ENCODE results near the gene SEMA3D.

Gene SEMA3D

DNA sequence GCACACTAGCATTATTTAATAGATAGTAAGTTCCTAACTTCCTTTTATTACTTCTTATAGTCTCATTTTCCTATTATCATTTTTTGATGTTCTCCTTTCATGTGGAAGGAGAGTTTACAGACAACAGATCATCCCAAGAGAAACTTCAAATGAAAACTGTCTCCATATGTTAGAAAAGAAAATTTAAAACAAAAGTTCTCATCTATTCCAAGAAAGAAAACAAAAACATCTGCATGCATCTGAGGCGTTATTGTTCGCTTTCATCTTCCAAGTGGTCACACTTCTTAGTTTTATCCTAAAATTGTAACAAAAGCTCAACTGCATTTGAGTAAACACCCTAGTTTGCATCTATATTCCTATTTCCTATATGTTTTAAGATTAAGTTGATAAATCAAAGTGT, 126.2 kb downstream of the SEMA3D start:
- Histone ChIP-seq H3K4me1 (ENCODE audit: control insufficient read depth in 1 of 2, insufficient read depth in 2 of 2, low read length in 2 of 2) (peaks cover 0 to under 1% of the 10 kb centered on the region in 2 donors), H3K27ac (ENCODE audit: low read length) (no peak overlapping the region), H3K27me3 (ENCODE audit: low read depth, low read length) (no peaks in the 10 kb centered on the region), H3K36me3 (ENCODE audit: control insufficient read depth in 1 of 2, insufficient read depth in 2 of 2, low read length in 2 of 2) (no peaks in the 10 kb centered on the region), H3K9me3 (ENCODE audit: control insufficient read depth in 1 of 2, low read length in 2 of 2) (no peaks in the 10 kb centered on the region), H3K4me3 (ENCODE audit: low read depth in 1 of 2, low read length in 2 of 2) (no peak overlapping the region)

DNA sequence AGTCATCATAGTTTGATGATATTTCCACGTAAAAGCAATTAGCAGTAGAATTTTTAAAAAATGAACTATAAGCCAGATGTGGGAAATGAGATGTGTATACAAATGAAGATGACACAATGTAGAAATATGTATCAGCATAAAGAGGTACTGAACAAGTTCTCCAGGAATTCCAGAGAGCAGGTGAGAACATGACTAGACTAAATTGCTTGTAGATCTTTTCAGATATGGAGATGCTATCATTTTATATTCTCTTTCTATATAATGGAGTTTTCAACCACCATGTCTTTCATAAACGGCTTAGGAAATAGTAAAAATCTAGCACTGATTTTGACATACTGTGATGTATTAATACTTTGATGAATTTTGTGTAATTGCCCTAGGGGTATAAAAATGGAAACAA, 130.9 kb downstream of the SEMA3D start:
- Histone ChIP-seq H3K27ac (ENCODE audit: low read length) (no peak overlapping the region), H3K4me1 (ENCODE audit: control insufficient read depth in 1 of 2, insufficient read depth in 2 of 2, low read length in 2 of 2) (no peaks in the 10 kb centered on the region), H3K27me3 (ENCODE audit: low read depth, low read length) (no peaks in the 10 kb centered on the region), H3K4me3 (ENCODE audit: low read depth in 1 of 2, low read length in 2 of 2) (no peak overlapping the region), H3K36me3 (ENCODE audit: control insufficient read depth in 1 of 2, insufficient read depth in 2 of 2, low read length in 2 of 2) (no peaks in the 10 kb centered on the region), H3K9me3 (ENCODE audit: control insufficient read depth in 1 of 2, low read length in 2 of 2) (no peaks in the 10 kb centered on the region)

DNA sequence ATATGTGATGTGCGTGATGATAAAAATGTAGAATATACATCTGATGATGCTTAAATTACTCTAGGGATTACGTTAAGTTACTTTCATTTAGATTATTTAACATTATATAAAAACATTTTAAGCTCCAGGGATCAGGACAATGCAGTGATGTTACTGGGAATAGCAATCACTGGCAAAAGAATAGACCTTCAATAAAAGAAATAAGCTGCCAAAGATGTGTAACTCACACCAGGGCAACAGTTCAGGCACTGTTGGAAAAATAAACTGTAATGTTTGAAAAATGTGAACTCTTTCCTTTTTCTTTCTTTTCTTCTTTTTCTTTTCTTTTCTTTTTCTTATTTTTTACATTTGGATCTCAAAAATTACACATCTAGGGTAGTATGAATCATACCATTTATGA, 131.7 kb downstream of the SEMA3D start:
- H3K36me3 ChIP-seq (ENCODE audit: control insufficient read depth in 1 of 2, insufficient read depth in 2 of 2, low read length in 2 of 2): no peaks in the 10 kb centered on the region
- H3K9me3 ChIP-seq (ENCODE audit: control insufficient read depth in 1 of 2, low read length in 2 of 2): no peaks in the 10 kb centered on the region
- no peaks in the 10 kb centered on the region for H3K4me1 ChIP-seq (ENCODE audit: control insufficient read depth in 1 of 2, insufficient read depth in 2 of 2, low read length in 2 of 2)
- no peak overlapping the region for H3K27ac ChIP-seq (ENCODE audit: low read length)
- no peak overlapping the region for H3K4me3 ChIP-seq (ENCODE audit: low read depth in 1 of 2, low read length in 2 of 2)
- no peaks in the 10 kb centered on the region for H3K27me3 ChIP-seq (ENCODE audit: low read depth, low read length)

DNA sequence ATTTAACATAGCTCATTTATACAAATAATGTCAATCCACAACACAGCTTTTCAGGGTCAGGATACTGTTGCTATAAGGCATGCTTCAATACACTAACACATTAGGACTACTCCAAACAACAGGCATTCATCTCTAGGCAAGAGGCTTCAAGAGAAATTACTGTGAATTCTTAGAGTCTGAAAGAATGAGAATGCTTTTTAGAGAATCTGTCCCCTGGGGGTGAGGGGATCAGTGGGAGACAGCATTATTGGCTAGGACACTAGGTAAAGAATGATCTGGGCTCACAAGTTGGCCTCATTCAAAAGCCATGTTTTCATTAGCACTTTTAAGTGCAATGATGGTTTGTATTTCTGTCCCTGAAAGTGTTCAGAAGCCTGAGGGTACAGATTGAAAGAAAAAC, 132.6 kb downstream of the SEMA3D start:
- no peaks in the 10 kb centered on the region for H3K27me3 ChIP-seq (ENCODE audit: low read depth, low read length)
- no peaks in the 10 kb centered on the region for H3K36me3 ChIP-seq (ENCODE audit: control insufficient read depth in 1 of 2, insufficient read depth in 2 of 2, low read length in 2 of 2)
- no peaks in the 10 kb centered on the region for H3K9me3 ChIP-seq (ENCODE audit: control insufficient read depth in 1 of 2, low read length in 2 of 2)
- no peaks in the 10 kb centered on the region for H3K4me1 ChIP-seq (ENCODE audit: control insufficient read depth in 1 of 2, insufficient read depth in 2 of 2, low read length in 2 of 2)
- no peak overlapping the region for H3K27ac ChIP-seq (ENCODE audit: low read length)
- no peak overlapping the region for H3K4me3 ChIP-seq (ENCODE audit: low read depth in 1 of 2, low read length in 2 of 2)

DNA sequence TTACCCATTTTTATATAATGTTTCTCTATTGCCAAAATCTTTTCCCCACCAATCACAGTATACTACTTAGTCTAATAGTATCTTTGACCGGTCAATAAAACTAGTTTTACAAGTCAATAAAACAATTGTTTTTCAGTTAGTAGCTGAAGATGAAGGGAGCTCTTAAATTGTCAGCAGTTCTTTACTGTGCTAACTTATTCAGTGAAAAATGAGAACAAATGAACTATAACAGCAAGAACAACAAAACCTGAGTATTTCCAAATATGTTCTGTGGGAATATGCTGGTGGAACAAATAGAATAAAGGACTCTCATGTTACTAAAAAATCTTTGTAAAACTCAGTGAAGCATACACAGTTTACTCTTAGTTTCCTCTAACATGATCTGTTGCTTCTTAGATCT, 134.0 kb downstream of the SEMA3D start:
- Histone ChIP-seq H3K9me3 (ENCODE audit: control insufficient read depth in 1 of 2, low read length in 2 of 2) (no peaks in the 10 kb centered on the region), H3K4me3 (ENCODE audit: low read depth in 1 of 2, low read length in 2 of 2) (no peak overlapping the region), H3K27ac (ENCODE audit: low read length) (no peak overlapping the region), H3K27me3 (ENCODE audit: low read depth, low read length) (no peaks in the 10 kb centered on the region), H3K36me3 (ENCODE audit: control insufficient read depth in 1 of 2, insufficient read depth in 2 of 2, low read length in 2 of 2) (no peaks in the 10 kb centered on the region), H3K4me1 (ENCODE audit: control insufficient read depth in 1 of 2, insufficient read depth in 2 of 2, low read length in 2 of 2) (no peaks in the 10 kb centered on the region)

DNA sequence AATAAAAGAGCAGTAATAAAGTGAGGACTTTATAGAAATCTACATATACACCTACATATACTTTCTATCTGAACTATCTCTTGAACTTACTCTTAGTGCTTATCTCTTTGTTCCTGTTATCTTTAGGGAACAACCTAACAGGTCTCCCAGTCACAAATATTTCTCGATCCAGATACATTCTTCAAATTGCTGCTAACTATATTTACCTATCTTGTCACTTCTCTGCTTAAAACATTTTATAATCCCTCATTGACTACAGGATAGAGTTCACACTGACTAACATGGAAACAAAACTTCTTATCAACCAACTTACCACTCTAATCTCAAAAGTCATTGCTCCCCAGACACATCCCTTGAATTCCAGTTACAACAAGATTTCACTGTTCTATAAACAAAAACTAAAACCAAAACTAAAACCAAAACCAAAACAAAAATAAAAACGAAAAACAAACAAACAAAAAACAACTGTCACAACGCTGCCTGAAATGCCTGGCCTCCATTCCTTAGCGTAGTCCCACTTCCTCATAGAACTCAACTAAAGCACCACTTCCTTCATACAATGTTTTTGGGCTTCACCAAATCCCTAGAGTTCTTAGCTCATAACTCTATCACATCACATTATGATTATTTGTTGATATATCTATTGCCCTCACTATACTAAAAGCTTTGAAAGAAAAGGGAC, 134.7 kb downstream of the SEMA3D start:
- no peak overlapping the region for H3K4me3 ChIP-seq (ENCODE audit: low read depth in 1 of 2, low read length in 2 of 2)
- no peak overlapping the region for H3K27ac ChIP-seq (ENCODE audit: low read length)
- H3K36me3 ChIP-seq (ENCODE audit: control insufficient read depth in 1 of 2, insufficient read depth in 2 of 2, low read length in 2 of 2): no peaks in the 10 kb centered on the region
- H3K9me3 ChIP-seq (ENCODE audit: control insufficient read depth in 1 of 2, low read length in 2 of 2): no peaks in the 10 kb centered on the region
- no peaks in the 10 kb centered on the region for H3K27me3 ChIP-seq (ENCODE audit: low read depth, low read length)
- H3K4me1 ChIP-seq (ENCODE audit: control insufficient read depth in 1 of 2, insufficient read depth in 2 of 2, low read length in 2 of 2): no peaks in the 10 kb centered on the region

DNA sequence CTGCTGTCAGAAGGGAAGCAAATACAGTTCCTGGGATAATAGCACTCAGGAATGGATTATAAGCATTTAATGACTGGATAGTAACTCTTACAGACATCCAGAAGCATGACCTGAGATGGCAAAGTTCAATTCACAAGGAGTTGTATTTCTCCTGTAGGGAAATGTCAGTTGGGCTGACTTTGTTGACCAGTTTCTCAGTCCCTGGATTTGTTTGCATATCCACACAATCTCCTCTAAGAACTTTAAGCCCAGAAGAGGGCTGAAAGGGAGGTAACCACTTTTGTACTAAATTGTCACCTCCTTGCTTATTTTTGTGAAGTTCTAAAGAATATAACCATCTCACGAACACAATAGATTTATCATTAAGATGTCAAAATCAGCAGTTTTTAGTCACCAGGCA, 140.3 kb downstream of the SEMA3D start:
- no peaks in the 10 kb centered on the region for H3K9me3 ChIP-seq (ENCODE audit: control insufficient read depth in 1 of 2, low read length in 2 of 2)
- H3K27ac ChIP-seq (ENCODE audit: low read length): no peak overlapping the region
- H3K4me1 ChIP-seq (ENCODE audit: control insufficient read depth in 1 of 2, insufficient read depth in 2 of 2, low read length in 2 of 2): no peaks in the 10 kb centered on the region
- H3K4me3 ChIP-seq (ENCODE audit: low read depth in 1 of 2, low read length in 2 of 2): no peak overlapping the region
- no peaks in the 10 kb centered on the region for H3K36me3 ChIP-seq (ENCODE audit: control insufficient read depth in 1 of 2, insufficient read depth in 2 of 2, low read length in 2 of 2)
- H3K27me3 ChIP-seq (ENCODE audit: low read depth, low read length): no peaks in the 10 kb centered on the region

DNA sequence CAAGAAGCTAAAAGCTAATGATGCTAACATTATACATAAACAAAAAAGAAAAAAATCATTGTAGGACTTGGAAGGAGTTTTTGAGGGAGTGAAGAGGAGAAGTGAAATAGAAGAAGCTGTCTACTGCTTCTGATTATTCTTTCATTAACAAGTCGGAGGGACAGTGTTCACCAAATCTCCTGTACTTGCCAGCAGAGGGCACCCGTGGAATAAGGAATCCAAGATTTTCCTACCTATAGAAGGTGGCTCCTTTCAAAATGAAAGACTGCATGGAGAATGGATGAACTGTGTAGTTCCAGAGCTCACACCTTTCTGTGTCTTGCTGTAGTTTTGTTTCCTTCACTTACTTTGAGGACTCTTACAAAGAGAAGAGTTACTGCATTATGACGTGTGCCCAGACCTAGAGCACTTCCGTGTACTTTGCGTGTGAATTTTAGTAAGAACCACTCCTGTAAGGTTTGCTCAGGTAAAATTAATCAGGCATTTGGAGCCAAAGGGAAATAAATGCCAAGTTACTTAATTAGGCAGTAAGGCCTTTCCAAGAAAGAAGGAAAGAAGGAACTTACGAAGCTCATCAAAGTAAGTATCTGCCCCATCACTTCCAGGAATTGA, 145.1 kb downstream of the SEMA3D start:
- Histone ChIP-seq H3K4me1 (ENCODE audit: control insufficient read depth in 1 of 2, insufficient read depth in 2 of 2, low read length in 2 of 2) (no peaks in the 10 kb centered on the region), H3K9me3 (ENCODE audit: control insufficient read depth in 1 of 2, low read length in 2 of 2) (no peaks in the 10 kb centered on the region), H3K36me3 (ENCODE audit: control insufficient read depth in 1 of 2, insufficient read depth in 2 of 2, low read length in 2 of 2) (no peaks in the 10 kb centered on the region), H3K4me3 (ENCODE audit: low read depth in 1 of 2, low read length in 2 of 2) (no peak overlapping the region), H3K27me3 (ENCODE audit: low read depth, low read length) (no peaks in the 10 kb centered on the region), H3K27ac (ENCODE audit: low read length) (no peak overlapping the region)

DNA sequence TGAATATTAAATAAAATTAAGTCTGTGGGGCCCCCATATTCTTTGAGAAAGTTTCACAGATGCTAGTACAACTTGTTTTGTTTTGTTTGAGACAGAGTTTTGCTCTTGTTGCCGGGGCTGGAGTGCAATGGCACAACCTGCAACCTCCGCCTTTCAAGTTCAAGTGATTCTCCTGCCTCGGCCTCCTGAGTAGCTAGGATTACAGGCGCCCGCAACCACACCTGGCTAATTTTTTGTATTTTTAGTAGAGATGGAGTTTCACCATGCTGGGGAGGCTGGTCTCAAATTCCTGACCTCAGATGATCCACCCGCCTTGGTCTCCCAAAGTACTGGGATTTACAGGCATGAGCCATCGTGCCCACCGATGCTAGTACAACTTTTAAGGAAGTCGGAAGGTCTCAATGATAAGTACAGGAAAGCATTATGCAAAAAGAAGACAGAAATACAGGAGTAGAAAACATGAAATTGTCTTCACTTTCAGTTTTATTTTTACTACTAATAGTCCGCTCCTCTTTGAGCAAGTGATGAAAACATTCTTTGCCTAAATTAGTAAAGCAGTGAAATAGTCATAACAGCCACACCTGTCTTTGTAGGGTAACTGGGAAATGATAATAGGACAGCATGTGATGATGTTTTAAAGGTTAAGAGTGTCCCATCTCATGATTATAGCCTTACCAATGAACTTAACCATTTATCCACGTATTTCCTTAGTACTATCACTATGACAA, 147.5 kb downstream of the SEMA3D start:
- Histone ChIP-seq H3K27me3 (ENCODE audit: low read depth, low read length) (no peaks in the 10 kb centered on the region), H3K27ac (ENCODE audit: low read length) (no peak overlapping the region), H3K4me3 (ENCODE audit: low read depth in 1 of 2, low read length in 2 of 2) (no peak overlapping the region), H3K36me3 (ENCODE audit: control insufficient read depth in 1 of 2, insufficient read depth in 2 of 2, low read length in 2 of 2) (no peaks in the 10 kb centered on the region), H3K9me3 (ENCODE audit: control insufficient read depth in 1 of 2, low read length in 2 of 2) (no peaks in the 10 kb centered on the region), H3K4me1 (ENCODE audit: control insufficient read depth in 1 of 2, insufficient read depth in 2 of 2, low read length in 2 of 2) (no peaks in the 10 kb centered on the region)

DNA sequence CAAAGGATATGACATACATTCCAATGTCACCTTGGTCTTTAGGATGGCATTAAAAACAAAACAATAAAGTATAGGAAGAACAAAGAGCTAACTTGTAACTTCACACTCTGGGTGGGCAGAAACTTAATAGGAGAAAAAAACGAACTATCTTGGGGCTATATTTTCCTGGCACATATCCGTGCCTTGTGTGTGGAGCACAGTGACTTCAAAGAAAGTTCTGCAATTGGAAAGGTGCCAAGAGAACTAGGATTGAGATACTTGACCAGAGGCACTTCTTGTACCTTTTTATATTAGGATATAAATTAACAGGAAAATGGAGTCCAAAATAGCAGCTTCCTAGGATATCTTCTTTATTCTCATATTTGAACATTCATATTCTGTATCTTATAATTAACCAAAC, 148.4 kb downstream of the SEMA3D start:
- H3K27me3 ChIP-seq (ENCODE audit: low read depth, low read length): no peaks in the 10 kb centered on the region
- no peak overlapping the region for H3K4me3 ChIP-seq (ENCODE audit: low read depth in 1 of 2, low read length in 2 of 2)
- H3K27ac ChIP-seq (ENCODE audit: low read length): no peak overlapping the region
- no peaks in the 10 kb centered on the region for H3K9me3 ChIP-seq (ENCODE audit: control insufficient read depth in 1 of 2, low read length in 2 of 2)
- H3K36me3 ChIP-seq (ENCODE audit: control insufficient read depth in 1 of 2, insufficient read depth in 2 of 2, low read length in 2 of 2): no peaks in the 10 kb centered on the region
- no peaks in the 10 kb centered on the region for H3K4me1 ChIP-seq (ENCODE audit: control insufficient read depth in 1 of 2, insufficient read depth in 2 of 2, low read length in 2 of 2)

DNA sequence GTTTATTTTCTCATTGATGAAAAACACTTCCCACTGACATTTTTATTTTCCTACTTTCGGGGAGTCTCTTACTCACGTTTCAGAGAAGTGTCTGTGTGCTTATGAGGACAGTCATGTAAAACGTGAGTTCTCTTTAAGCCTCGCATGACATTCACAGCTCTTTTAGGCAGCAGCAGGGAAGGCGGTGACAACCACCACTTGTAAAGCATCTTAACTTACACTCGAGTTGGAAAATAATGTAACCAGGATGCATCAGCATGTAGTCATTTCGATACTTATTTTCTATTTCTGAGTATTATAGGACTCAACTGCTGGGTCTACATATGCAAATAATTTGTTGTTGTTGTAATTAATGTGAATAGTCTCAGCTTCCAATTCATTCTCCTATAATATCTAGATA, 153.6 kb downstream of the SEMA3D start:
- no peaks in the 10 kb centered on the region for H3K27me3 ChIP-seq (ENCODE audit: low read depth, low read length)
- H3K9me3 ChIP-seq (ENCODE audit: control insufficient read depth in 1 of 2, low read length in 2 of 2): no peaks in the 10 kb centered on the region
- H3K36me3 ChIP-seq (ENCODE audit: control insufficient read depth in 1 of 2, insufficient read depth in 2 of 2, low read length in 2 of 2): no peaks in the 10 kb centered on the region
- no peaks in the 10 kb centered on the region for H3K4me1 ChIP-seq (ENCODE audit: control insufficient read depth in 1 of 2, insufficient read depth in 2 of 2, low read length in 2 of 2)
- no peak overlapping the region for H3K4me3 ChIP-seq (ENCODE audit: low read depth in 1 of 2, low read length in 2 of 2)
- no peak overlapping the region for H3K27ac ChIP-seq (ENCODE audit: low read length)
